Upper lobe of left lung (tissue), 6 donors: Measurements from ENCODE around the gene DGCR6. TPM values are rescaled to one million over a fixed set of nuclear protein-coding genes. Genes with fewer than 3 reads are reported as not detected.
"Not testable (repeated sequence)": the region's sequence is repeated elsewhere in the genome, so short reads cannot be mapped to it uniquely, and the experiment has no call there.

ENCODE experiments used
- ATAC-seq, 2 donors: fragments of 200-7000 bp; cut with Tn5 transposase; one replicate each; pipeline ENCODE4 v1.9.1; 2022; ENCODE audit warnings: mild to moderate bottlenecking in 2 of 2, moderate library complexity in 2 of 2; ENCODE audit not compliant: low FRiP score in 2 of 2
- DNase-seq, 2 donors: peaks; one replicate each; pipeline ENCODE4 v3.0.0-alpha.2; 2019 to 2020
- H3K27ac ChIP-seq, 4 donors: fragments of 200-600 bp; sonication (generic); one replicate each; pipeline ENCODE4 v1.5.1; 2016 to 2019
- H3K27me3 ChIP-seq, 4 donors: fragments of 200-600 bp; sonication (generic); one replicate each; pipeline ENCODE4 v1.5.1; 2017 to 2019
- H3K36me3 ChIP-seq, 4 donors: fragments of 200-600 bp; sonication (generic); one replicate each; pipeline ENCODE4 v1.5.1; 2016 to 2019
- H3K4me1 ChIP-seq, 4 donors: fragments of 200-600 bp; sonication (generic); one replicate each; pipeline ENCODE4 v1.5.1; 2018 to 2019
- H3K4me3 ChIP-seq, 4 donors: fragments of 200-600 bp; sonication (generic); one replicate each; pipeline ENCODE4 v1.5.1; 2017 to 2019; ENCODE audit warnings: mild to moderate bottlenecking in 2 of 4, moderate library complexity in 1 of 4
- H3K9me3 ChIP-seq, 4 donors: fragments of 200-600 bp; sonication (generic); one replicate each; pipeline ENCODE4 v1.5.1; 2018 to 2019
- CTCF ChIP-seq, 6 experiments: fragments of 450-650 bp in 4 of 6; fragments of 200-600 bp in 2 of 6; sonication (generic) in 2 of 6; IDR thresholded peaks; one replicate each; pipeline ENCODE4 v1.5.1; 2016 to 2019; ENCODE audit warnings: antibody characterized with exemption in 6 of 6
- EP300 ChIP-seq, 4 donors: sonication (generic); formaldehyde crosslinking; IDR thresholded peaks; one replicate each; pipeline ENCODE4 v1.5.1; 2017; ENCODE audit warnings: antibody characterized with exemption in 4 of 4, control low read depth in 2 of 4
- POLR2A ChIP-seq, 4 donors: fragments of 450-650 bp; IDR thresholded peaks; one replicate each; pipeline ENCODE4 v1.5.1; 2016 to 2017; ENCODE audit warnings: antibody characterized with exemption in 4 of 4, mild to moderate bottlenecking in 2 of 4
- POLR2AphosphoS5 ChIP-seq, 2 donors: sonication (generic); formaldehyde crosslinking; IDR thresholded peaks; one replicate each; pipeline ENCODE4 v1.5.1; 2017; ENCODE audit warnings: antibody characterized with exemption in 2 of 2
- WGBS, 2 donors: methylation state at CpG; one replicate each; pipeline ENCODE4 v1.1.5; 2017 to 2018; 5-methylcytosine and 5-hydroxymethylcytosine counted together
- total RNA-seq, 6 donors: library from RNA; depleted of rRNA in 4 of 6; stranded (reverse); fragments of >200 nt in 4 of 6; gene quantifications; one replicate each; pipeline versions ENCODE4 v1.1.0 to v1.2.1, GENCODE V29; 2016 to 2021
- donor health status: DM: no; HTN: no; CAD: no; lungs with moderate emphysema.
- donor health status: DM: no; HTN: yes; CAD: no; lungs with severe emphysema.

Gene DGCR6
- total RNA-seq, 6 donors from 2014 or later: 2.1 to 8.4 (median 4.2) TPM

- Histone ChIP-seq H3K4me3 (no peak overlapping the region), H3K4me1 (no peaks in the 10 kb centered on the region), H3K36me3 (no peaks in the 10 kb centered on the region), H3K9me3 (no peaks in the 10 kb centered on the region), H3K27ac (no peak overlapping the region), H3K27me3 (no peaks in the 10 kb centered on the region)
- DNase-seq: no peak
- TF ChIP-seq EP300 (IDR thresholded peaks at IDR 0.05) (no peak), POLR2AphosphoS5 (IDR thresholded peaks at IDR 0.05) (no peak), POLR2A (IDR thresholded peaks at IDR 0.05) (no peak), CTCF (IDR thresholded peaks at IDR 0.05) (no peak)
- peak in 1 of 2 donors; percentile 9 for ATAC-seq
- 54% methylated on average over 4 of the region's 13 CpGs; no CpG with 5 or more reads in 1 of the 2 donors for WGBS, 2 donors
Measured at GRCh38 chr22:18906896-18907295, 776 bp downstream of the DGCR6 start.

- 88% methylated on average over 4 of the region's 5 CpGs; no CpG with 5 or more reads in 1 of the 2 donors for WGBS, 2 donors
- no peaks in the 10 kb centered on the region for H3K9me3 ChIP-seq
- H3K4me3 ChIP-seq: no peak overlapping the region
- DNase-seq (peak in 1 of 2 donors; percentile 19), ATAC-seq (no peak)
- H3K27me3 ChIP-seq: no peaks in the 10 kb centered on the region
- no peaks in the 10 kb centered on the region for H3K4me1 ChIP-seq
- H3K27ac ChIP-seq: no peak overlapping the region
- no peak for TF ChIP-seq CTCF (IDR thresholded peaks at IDR 0.05)
- TF ChIP-seq EP300 (IDR thresholded peaks at IDR 0.05): no peak
- no peak for TF ChIP-seq POLR2A (IDR thresholded peaks at IDR 0.05)
- no peak for TF ChIP-seq POLR2AphosphoS5 (IDR thresholded peaks at IDR 0.05)
- H3K36me3 ChIP-seq: no peaks in the 10 kb centered on the region
Measured at GRCh38 chr22:18909556-18909955, 3.4 kb downstream of the DGCR6 start.

DNA sequence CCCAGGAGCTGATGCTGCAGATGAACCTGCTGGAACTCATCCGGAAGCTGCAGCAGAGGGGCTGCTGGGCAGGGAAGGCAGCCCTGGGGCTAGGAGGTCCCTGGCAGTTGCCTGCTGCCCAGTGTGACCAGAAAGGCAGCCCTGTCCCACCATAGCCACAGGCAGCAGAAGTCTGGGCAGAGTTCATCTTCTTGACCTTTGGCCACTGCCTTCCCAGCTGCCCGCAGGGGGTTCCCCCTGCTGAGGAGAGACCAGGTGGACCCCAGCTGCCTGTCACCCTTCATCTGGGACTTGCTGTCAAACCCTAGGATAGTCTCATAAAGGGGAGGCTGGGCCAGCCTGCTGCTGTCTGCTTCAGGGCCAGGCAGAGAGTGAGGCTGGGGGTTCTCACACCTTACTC lies 5.4 kb downstream of the DGCR6 start:
- WGBS, 2 donors: no CpG with 5 or more reads among the region's 2 CpGs
- DNase-seq, H3K9me3 ChIP-seq, ATAC-seq, H3K4me1 ChIP-seq, H3K27me3 ChIP-seq, H3K27ac ChIP-seq, H3K4me3 ChIP-seq, H3K36me3 ChIP-seq: not testable (repeated sequence)

GRCh38 chr22:18912264-18912946 lies 6.3 kb downstream of the DGCR6 start:
- H3K27ac ChIP-seq, H3K4me3 ChIP-seq, H3K27me3 ChIP-seq, H3K9me3 ChIP-seq, ATAC-seq, H3K4me1 ChIP-seq, DNase-seq, H3K36me3 ChIP-seq: not testable (repeated sequence)
- no CpG with 5 or more reads among the region's 10 CpGs for WGBS, 2 donors

DNA sequence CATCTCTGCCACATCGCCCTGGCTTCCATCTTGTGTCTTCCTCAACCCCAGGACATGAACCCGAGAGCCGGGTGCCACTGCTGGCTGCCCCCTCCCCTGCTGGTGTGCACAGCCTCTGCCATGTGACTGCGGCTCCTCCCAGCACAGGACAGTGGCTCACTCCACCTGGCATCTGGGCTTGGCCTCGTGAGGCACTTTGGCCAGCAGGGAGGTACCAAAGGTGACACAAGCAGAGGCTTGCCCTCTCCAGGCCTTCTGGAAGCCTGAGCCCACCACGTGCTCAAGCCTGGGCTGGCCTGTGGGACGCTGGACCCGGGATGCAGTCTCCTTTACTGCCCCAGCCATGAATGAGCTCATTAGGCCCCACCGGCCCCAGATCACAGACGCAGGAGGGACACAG lies 8.4 kb downstream of the DGCR6 start:
- H3K4me3 ChIP-seq, H3K9me3 ChIP-seq, H3K27me3 ChIP-seq, DNase-seq, ATAC-seq, H3K27ac ChIP-seq, H3K36me3 ChIP-seq, H3K4me1 ChIP-seq: not testable (repeated sequence)
- WGBS, 2 donors: no CpG with 5 or more reads among the region's 10 CpGs

- WGBS, 2 donors: no CpG with 5 or more reads among the region's 9 CpGs
- DNase-seq, H3K27me3 ChIP-seq, ATAC-seq, H3K9me3 ChIP-seq, H3K36me3 ChIP-seq, H3K4me1 ChIP-seq, H3K4me3 ChIP-seq, H3K27ac ChIP-seq: not testable (repeated sequence)
Measured at GRCh38 chr22:18915550-18915949, 9.4 kb downstream of the DGCR6 start.

DNA sequence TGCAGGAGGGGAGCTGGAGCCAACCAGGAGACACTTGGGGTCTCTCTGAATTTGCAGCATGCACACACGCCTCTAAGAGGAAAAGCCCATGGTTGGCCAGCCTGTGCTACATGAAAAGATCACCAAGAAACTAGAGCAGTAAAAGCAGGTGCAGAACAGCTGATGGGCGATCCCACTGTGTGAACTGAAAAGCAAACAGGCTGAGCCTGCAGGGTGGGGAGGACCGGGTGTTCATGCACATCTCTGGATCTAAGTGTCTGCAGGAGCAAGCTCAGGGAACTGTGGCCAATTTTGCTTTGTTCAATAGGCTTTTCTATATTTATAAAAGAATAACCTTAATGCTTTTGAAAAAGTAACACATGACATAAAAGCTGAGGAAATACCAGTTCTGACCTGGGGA lies 11.7 kb downstream of the DGCR6 start:
- H3K27me3 ChIP-seq, DNase-seq, H3K4me1 ChIP-seq, H3K36me3 ChIP-seq, ATAC-seq, H3K27ac ChIP-seq, H3K9me3 ChIP-seq, H3K4me3 ChIP-seq: not testable (repeated sequence)
- 83% methylated on average over 1 of the region's 3 CpGs; no CpG with 5 or more reads in 1 of the 2 donors for WGBS, 2 donors

- not testable (repeated sequence) for H3K27ac ChIP-seq, ATAC-seq, H3K4me3 ChIP-seq, H3K9me3 ChIP-seq, H3K4me1 ChIP-seq, H3K27me3 ChIP-seq, H3K36me3 ChIP-seq, DNase-seq
- no CpG with 5 or more reads among the region's 12 CpGs for WGBS, 2 donors
Measured at GRCh38 chr22:18920257-18920902, 14.3 kb downstream of the DGCR6 start.
